Measurements from ENCODE around the gene NPM1.

DNA sequence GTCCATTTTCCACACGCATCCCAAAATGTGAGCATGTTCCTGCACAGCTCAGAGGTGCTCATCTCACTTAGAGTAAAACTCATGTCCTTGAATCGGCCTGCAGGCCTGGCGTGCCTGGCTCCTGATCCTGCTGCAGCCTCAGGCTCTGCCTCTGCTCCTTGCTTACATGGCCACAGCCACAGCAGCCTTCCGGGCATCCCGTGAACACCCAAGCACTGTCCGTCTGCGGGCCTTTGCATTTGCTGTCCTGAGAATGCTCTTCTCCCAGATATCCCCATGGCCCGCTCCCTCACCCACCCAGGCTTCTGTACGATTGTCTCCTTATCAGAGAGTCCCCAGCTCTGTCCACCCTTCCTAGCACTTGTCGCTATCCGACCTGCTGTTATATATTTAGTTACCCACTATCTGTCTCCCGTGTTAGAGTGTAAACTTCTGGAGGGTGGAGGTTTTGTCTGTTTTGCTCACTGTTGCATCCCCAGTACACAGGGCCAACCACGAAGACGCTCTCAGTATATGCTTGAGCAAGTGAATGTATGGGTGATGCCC, 53.7 kb downstream of the NPM1 start:
- TF ChIP-seq, protein P1, sequence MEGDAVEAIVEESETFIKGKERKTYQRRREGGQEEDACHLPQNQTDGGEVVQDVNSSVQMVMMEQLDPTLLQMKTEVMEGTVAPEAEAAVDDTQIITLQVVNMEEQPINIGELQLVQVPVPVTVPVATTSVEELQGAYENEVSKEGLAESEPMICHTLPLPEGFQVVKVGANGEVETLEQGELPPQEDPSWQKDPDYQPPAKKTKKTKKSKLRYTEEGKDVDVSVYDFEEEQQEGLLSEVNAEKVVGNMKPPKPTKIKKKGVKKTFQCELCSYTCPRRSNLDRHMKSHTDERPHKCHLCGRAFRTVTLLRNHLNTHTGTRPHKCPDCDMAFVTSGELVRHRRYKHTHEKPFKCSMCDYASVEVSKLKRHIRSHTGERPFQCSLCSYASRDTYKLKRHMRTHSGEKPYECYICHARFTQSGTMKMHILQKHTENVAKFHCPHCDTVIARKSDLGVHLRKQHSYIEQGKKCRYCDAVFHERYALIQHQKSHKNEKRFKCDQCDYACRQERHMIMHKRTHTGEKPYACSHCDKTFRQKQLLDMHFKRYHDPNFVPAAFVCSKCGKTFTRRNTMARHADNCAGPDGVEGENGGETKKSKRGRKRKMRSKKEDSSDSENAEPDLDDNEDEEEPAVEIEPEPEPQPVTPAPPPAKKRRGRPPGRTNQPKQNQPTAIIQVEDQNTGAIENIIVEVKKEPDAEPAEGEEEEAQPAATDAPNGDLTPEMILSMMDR (IDR thresholded peaks at IDR 0.05; ENCODE audit: low read length): no peak
- no peak for TF ChIP-seq EZH2 (optimal IDR thresholded peaks at IDR 0.05; ENCODE audit: low read depth, low read length)
- TF ChIP-seq EZH2phosphoT487 (IDR thresholded peaks at IDR 0.05; ENCODE audit: low read length): no peak
